ENCODE measurements around the gene SWT1.

The SWT1 gene

GRCh38 chr1:185325413-185325812, 168.4 kb downstream of the SWT1 start:
- Histone ChIP-seq H3K4me3 (ENCODE audit: low read length) (no peak overlapping the region), H3K4me1 (ENCODE audit: control insufficient read depth, insufficient read depth, low read length) (no peaks in the 10 kb centered on the region), H3K27me3 (replicated peaks; ENCODE audit: control insufficient read depth, insufficient read depth, low read length) (no peaks in the 10 kb centered on the region), H3K9ac (ENCODE audit: low read length) (no peak overlapping the region), H3K9me3 (ENCODE audit: control insufficient read depth, low read length) (no peaks in the 10 kb centered on the region), H3K36me3 (ENCODE audit: control insufficient read depth, insufficient read depth, low read length, severe bottlenecking) (no peaks in the 10 kb centered on the region)
- DNase-seq (ENCODE audit: low read depth), result no peak

- Histone ChIP-seq H3K4me1 (ENCODE audit: control insufficient read depth, insufficient read depth, low read length) (no peaks in the 10 kb centered on the region), H3K4me3 (ENCODE audit: low read length) (no peak overlapping the region), H3K27me3 (replicated peaks; ENCODE audit: control insufficient read depth, insufficient read depth, low read length) (no peaks in the 10 kb centered on the region), H3K9me3 (ENCODE audit: control insufficient read depth, low read length) (no peaks in the 10 kb centered on the region), H3K36me3 (ENCODE audit: control insufficient read depth, insufficient read depth, low read length, severe bottlenecking) (no peaks in the 10 kb centered on the region), H3K9ac (ENCODE audit: low read length) (no peak overlapping the region)
- no peak for DNase-seq (ENCODE audit: low read depth)
These were observed 171.3 kb downstream of the SWT1 start for GRCh38 chr1:185328255-185328654.

- Histone ChIP-seq H3K4me3 (ENCODE audit: low read length) (no peak overlapping the region), H3K36me3 (ENCODE audit: control insufficient read depth, insufficient read depth, low read length, severe bottlenecking) (no peaks in the 10 kb centered on the region), H3K27me3 (replicated peaks; ENCODE audit: control insufficient read depth, insufficient read depth, low read length) (no peaks in the 10 kb centered on the region), H3K4me1 (ENCODE audit: control insufficient read depth, insufficient read depth, low read length) (peaks cover 4% of the 10 kb centered on the region), H3K9ac (ENCODE audit: low read length) (no peak overlapping the region), H3K9me3 (ENCODE audit: control insufficient read depth, low read length) (no peaks in the 10 kb centered on the region)
- no peak for DNase-seq (ENCODE audit: low read depth)
These were observed 177.2 kb downstream of the SWT1 start for GRCh38 chr1:185334182-185334581.

GRCh38 chr1:185337246-185337645, 180.3 kb downstream of the SWT1 start:
- H3K36me3 ChIP-seq (ENCODE audit: control insufficient read depth, insufficient read depth, low read length, severe bottlenecking), result no peaks in the 10 kb centered on the region
- no peaks in the 10 kb centered on the region for H3K27me3 ChIP-seq (replicated peaks; ENCODE audit: control insufficient read depth, insufficient read depth, low read length)
- DNase-seq (ENCODE audit: low read depth), result peak; percentile 47
- peaks cover 4% of the 10 kb centered on the region for H3K4me1 ChIP-seq (ENCODE audit: control insufficient read depth, insufficient read depth, low read length)
- H3K9me3 ChIP-seq (ENCODE audit: control insufficient read depth, low read length), result no peaks in the 10 kb centered on the region
- no peak overlapping the region for H3K9ac ChIP-seq (ENCODE audit: low read length)
- H3K4me3 ChIP-seq (ENCODE audit: low read length), result no peak overlapping the region

- no peak for DNase-seq (ENCODE audit: low read depth)
- no peak overlapping the region for H3K9ac ChIP-seq (ENCODE audit: low read length)
- H3K4me3 ChIP-seq (ENCODE audit: low read length), result no peak overlapping the region
- H3K9me3 ChIP-seq (ENCODE audit: control insufficient read depth, low read length), result no peaks in the 10 kb centered on the region
- no peaks in the 10 kb centered on the region for H3K36me3 ChIP-seq (ENCODE audit: control insufficient read depth, insufficient read depth, low read length, severe bottlenecking)
- H3K27me3 ChIP-seq (replicated peaks; ENCODE audit: control insufficient read depth, insufficient read depth, low read length), result no peaks in the 10 kb centered on the region
- peaks cover 4% of the 10 kb centered on the region for H3K4me1 ChIP-seq (ENCODE audit: control insufficient read depth, insufficient read depth, low read length)
These were observed 182.0 kb downstream of the SWT1 start for GRCh38 chr1:185338719-185339622.

GRCh38 chr1:185341196-185341781, 184.3 kb downstream of the SWT1 start:
- no peaks in the 10 kb centered on the region for H3K27me3 ChIP-seq (replicated peaks; ENCODE audit: control insufficient read depth, insufficient read depth, low read length)
- no peaks in the 10 kb centered on the region for H3K36me3 ChIP-seq (ENCODE audit: control insufficient read depth, insufficient read depth, low read length, severe bottlenecking)
- no peaks in the 10 kb centered on the region for H3K9me3 ChIP-seq (ENCODE audit: control insufficient read depth, low read length)
- H3K4me1 ChIP-seq (ENCODE audit: control insufficient read depth, insufficient read depth, low read length), result peaks cover 4% of the 10 kb centered on the region
- H3K9ac ChIP-seq (ENCODE audit: low read length), result no peak overlapping the region
- no peak for DNase-seq (ENCODE audit: low read depth)
- no peak overlapping the region for H3K4me3 ChIP-seq (ENCODE audit: low read length)

Data from adipocyte (in vitro differentiated cells).